Heart left ventricle (tissue), 16 donors: Measurements from ENCODE around the gene TTC12. TPM values are rescaled to one million over a fixed set of nuclear protein-coding genes. Genes with fewer than 3 reads are reported as not detected.

Source experiments
- ATAC-seq, 4 donors: fragments of 200-7000 bp; cut with Tn5 transposase; one replicate each; pipeline ENCODE4 v1.9.1; 2020 to 2022; ENCODE audit warnings: moderate library complexity in 4 of 4, mild to moderate bottlenecking in 3 of 4, moderate number of reproducible peaks in 1 of 4
- DNase-seq, 5 donors: peaks; one replicate each; pipeline ENCODE4 v3.0.0-alpha.2; 2020
- H3K27ac ChIP-seq, 12 donors: fragments of 200-600 bp; sonication (generic) in 4 of 12; one replicate each; pipeline versions ENCODE4 v1.5.0 to v1.8.0; 2016 to 2022; ENCODE audit warnings: mild to moderate bottlenecking in 2 of 12
- H3K27me3 ChIP-seq, 9 donors: fragments of 200-600 bp; sonication (generic) in 2 of 9; one replicate each; pipeline versions ENCODE4 v1.5.1 to v1.8.0; 2016 to 2022; ENCODE audit warnings: mild to moderate bottlenecking in 3 of 9
- H3K36me3 ChIP-seq, 9 donors: fragments of 200-600 bp; sonication (generic) in 2 of 9; one replicate each; pipeline versions ENCODE4 v1.5.0 to v1.8.0; 2018 to 2022; ENCODE audit warnings: mild to moderate bottlenecking in 2 of 9
- H3K4me1 ChIP-seq, 12 donors: fragments of 200-600 bp; sonication (generic) in 4 of 12; one replicate each; pipeline versions ENCODE4 v1.5.0 to v1.8.0; 2016 to 2022; ENCODE audit warnings: mild to moderate bottlenecking in 3 of 12
- H3K4me3 ChIP-seq, 12 donors: fragments of 200-600 bp; sonication (generic) in 4 of 12; one replicate each; pipeline versions ENCODE4 v1.5.0 to v1.8.0; 2017 to 2022; ENCODE audit warnings: mild to moderate bottlenecking in 9 of 12, moderate library complexity in 4 of 12
- H3K9me3 ChIP-seq, 12 donors: fragments of 200-600 bp; sonication (generic) in 4 of 12; one replicate each; pipeline versions ENCODE4 v1.5.0 to v1.8.0; 2016 to 2022; ENCODE audit warnings: mild to moderate bottlenecking in 1 of 12
- POLR2A ChIP-seq, 2 donors: fragments of 450-650 bp; IDR thresholded peaks; one replicate each; pipeline ENCODE4 v1.6.1; 2017; ENCODE audit warnings: antibody characterized with exemption in 2 of 2, mild to moderate bottlenecking in 2 of 2, moderate library complexity in 2 of 2
- WGBS, 4 donors: extraction: QIAGEN DNeasy Blood & Tissue Kit in 2 of 4; methylation state at CpG; one replicate each; pipeline versions ENCODE4 v1.1.5 to v1.1.7; 2013 to 2018; 5-methylcytosine and 5-hydroxymethylcytosine counted together
- intact Hi-C, 10 donors: fragments of 100-400 bp; cut with DNase I; formaldehyde crosslinking; loops; one replicate each; pipeline versions ENCODE4 v1.11.1 to v1.14.2; 2022
- polyA plus RNA-seq, 2 donors: library from polyadenylated mRNA; stranded (reverse); fragments of 200-250 nt; gene quantifications; one replicate each; pipeline ENCODE4 v1.2.3, GENCODE V29; 2013
- total RNA-seq, 9 donors: library from RNA; depleted of rRNA in 2 of 9; stranded (reverse); fragments of >200 nt in 2 of 9; fragmentation: NEBNext Ultra II Directional in 3 of 9; extraction: Animal tissue kit (Norgen Biotek cat#: 25700) in 3 of 9; gene quantifications; one replicate each; pipeline versions ENCODE4 v1.1.0 to v1.2.4, GENCODE V29; 2016 to 2023
- TF ChIP-seq, protein P1 (sequence below), 12 donors: fragments of 200-600 bp; sonication (generic) in 4 of 12; IDR thresholded peaks; one replicate each; pipeline versions ENCODE4 v1.5.0 to v1.8.0; 2018 to 2022; ENCODE audit warnings: antibody characterized with exemption in 12 of 12, mild to moderate bottlenecking in 5 of 12
- donor health status: ischemic (EF 13 %, LVEDD 7.1; RV severe dilation, severe dysfunction).
- donor health status: healthy with polysubstance abuse.
- donor health status: DM: no; HTN: yes; CAD: no.
- donor health status: DM: no; HTN: no; CAD: no.
- donor health status: ischemic (EF 25% LVEDD 6.9; RV normal size, moderate dysfunction).
- donor health status: ischemic (EF 25% LVEDD 5.7; RV mildly dilated, moderate dysfunction).
- donor health status: healthy.
- donor health status: DM: yes; HTN: yes; CAD: no.
- donor health status: ischemic (EF 35%, LVEDD 5.7; RV mildly dilated, moderate dysfunction).
- donor health status: nonischemic (EF 11% LVEDD 7.7; RV severe dilation, severe dysfunction).
- donor health status: DM: yes; HTN: yes; CAD: no.
- donor health status: PGD.
- donor health status: ischemic (EF 29% LVEDD 5.4; RV normal size, mild dysfunction).
- donor health status: nonischemic (EF 23%, LVEDD 6.1; RV moderate dilation, normal function).

Gene TTC12
- total and polyA plus RNA-seq, 11 donors, result 2.7 to 11.9 (median 6.9) TPM

DNA sequence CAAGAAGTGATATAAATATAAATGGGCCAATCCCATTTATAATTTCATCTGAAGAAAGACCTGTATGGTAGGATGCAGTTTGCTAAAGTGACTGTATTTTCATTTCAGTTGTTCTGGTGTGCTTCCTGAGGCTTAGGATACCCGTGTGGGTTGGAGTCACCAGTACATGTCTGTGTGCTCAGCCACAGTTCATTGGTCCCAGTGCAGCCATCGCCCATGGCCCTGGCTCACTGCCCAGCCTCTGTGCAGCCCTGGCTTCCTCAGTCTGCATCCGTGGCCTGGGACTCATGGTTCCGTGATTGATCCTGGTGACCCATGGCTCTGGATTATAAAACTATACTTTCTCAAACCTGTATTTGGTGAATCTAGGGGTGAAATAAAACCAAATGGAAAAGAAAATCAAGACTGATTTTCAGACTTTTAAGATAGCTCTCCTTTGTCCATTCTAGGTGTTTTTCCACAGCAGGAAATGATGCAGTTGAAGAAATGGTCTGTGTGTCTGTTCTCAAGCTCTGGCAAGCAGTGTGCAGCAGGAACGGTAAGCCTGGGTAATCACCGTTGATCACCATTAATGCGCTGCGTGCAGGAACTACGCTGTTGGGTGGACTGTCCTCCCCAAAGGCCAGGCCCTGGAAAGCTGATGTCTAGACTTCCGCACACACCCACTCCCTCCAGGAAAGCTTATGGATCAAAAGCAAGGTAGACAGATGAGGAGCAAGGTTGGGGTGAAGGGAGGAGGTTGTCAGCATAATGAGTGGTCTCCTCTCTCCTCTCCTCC, 27.2 kb downstream of the TTC12 start:
- Histone ChIP-seq H3K27ac (no peak overlapping the region), H3K36me3 (peaks cover 0 to 93% (median 65%) of the 10 kb centered on the region in 9 donors), H3K4me1 (no peaks in the 10 kb centered on the region), H3K4me3 (no peak overlapping the region), H3K27me3 (no peaks in the 10 kb centered on the region), H3K9me3 (peaks cover 0 to 7% (median 0%) of the 10 kb centered on the region in 12 donors)
- DNase-seq, result peak in 1 of 5 donors; percentile 27
- WGBS, 4 donors, result 71 to 76% (median 72%) methylated on average over 10 of the region's 10 CpGs
- TF ChIP-seq, protein P1, sequence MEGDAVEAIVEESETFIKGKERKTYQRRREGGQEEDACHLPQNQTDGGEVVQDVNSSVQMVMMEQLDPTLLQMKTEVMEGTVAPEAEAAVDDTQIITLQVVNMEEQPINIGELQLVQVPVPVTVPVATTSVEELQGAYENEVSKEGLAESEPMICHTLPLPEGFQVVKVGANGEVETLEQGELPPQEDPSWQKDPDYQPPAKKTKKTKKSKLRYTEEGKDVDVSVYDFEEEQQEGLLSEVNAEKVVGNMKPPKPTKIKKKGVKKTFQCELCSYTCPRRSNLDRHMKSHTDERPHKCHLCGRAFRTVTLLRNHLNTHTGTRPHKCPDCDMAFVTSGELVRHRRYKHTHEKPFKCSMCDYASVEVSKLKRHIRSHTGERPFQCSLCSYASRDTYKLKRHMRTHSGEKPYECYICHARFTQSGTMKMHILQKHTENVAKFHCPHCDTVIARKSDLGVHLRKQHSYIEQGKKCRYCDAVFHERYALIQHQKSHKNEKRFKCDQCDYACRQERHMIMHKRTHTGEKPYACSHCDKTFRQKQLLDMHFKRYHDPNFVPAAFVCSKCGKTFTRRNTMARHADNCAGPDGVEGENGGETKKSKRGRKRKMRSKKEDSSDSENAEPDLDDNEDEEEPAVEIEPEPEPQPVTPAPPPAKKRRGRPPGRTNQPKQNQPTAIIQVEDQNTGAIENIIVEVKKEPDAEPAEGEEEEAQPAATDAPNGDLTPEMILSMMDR (IDR thresholded peaks at IDR 0.05), result no peak
- no peak for TF ChIP-seq POLR2A (IDR thresholded peaks at IDR 0.05)
- no peak for ATAC-seq
- intact Hi-C loops, result no loop called here

GRCh38 chr11:113345978-113346377, 31.6 kb downstream of the TTC12 start:
- 79 to 84% (median 83%) methylated on average over 8 of the region's 8 CpGs for WGBS, 4 donors
- intact Hi-C loops, result no loop called here
- peaks cover 0 to 66% (median 42%) of the 10 kb centered on the region in 9 donors for H3K36me3 ChIP-seq
- no peaks in the 10 kb centered on the region for H3K4me1 ChIP-seq
- no peak overlapping the region for H3K4me3 ChIP-seq
- ATAC-seq (no peak), DNase-seq (no peak)
- no peaks in the 10 kb centered on the region for H3K9me3 ChIP-seq
- no peak overlapping the region for H3K27ac ChIP-seq
- H3K27me3 ChIP-seq, result no peaks in the 10 kb centered on the region
- no peak for TF ChIP-seq POLR2A (IDR thresholded peaks at IDR 0.05)
- TF ChIP-seq, protein P1 (IDR thresholded peaks at IDR 0.05), result no peak

DNA sequence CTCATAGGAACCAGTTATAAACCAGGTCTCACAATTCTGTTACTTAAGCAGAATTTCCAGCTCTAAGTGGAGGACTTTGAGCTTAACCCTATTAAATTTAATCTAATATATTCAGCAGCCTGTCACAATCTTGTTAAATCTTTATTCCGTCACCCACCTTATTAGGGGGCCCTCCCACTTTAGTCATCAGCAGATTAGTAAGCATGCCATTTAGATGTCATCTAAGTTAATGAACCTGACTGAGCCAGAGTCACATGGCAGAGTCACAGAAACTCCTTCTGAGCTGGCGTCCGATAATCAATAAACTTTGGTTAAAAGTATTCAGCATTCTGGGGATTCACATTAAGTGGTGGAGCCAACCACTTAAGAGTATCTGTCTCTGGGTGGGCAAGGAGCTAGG, 35.1 kb downstream of the TTC12 start:
- no peak for ATAC-seq
- H3K27ac ChIP-seq, result no peak overlapping the region
- peaks cover 0 to 5% (median 0%) of the 10 kb centered on the region in 12 donors for H3K9me3 ChIP-seq
- no peaks in the 10 kb centered on the region for H3K4me1 ChIP-seq
- TF ChIP-seq, protein P1 (IDR thresholded peaks at IDR 0.05), result no peak
- TF ChIP-seq POLR2A (IDR thresholded peaks at IDR 0.05), result no peak
- 94 to 100% (median 96%) methylated on average over 3 of the region's 3 CpGs for WGBS, 4 donors
- no peak overlapping the region for H3K4me3 ChIP-seq
- no peaks in the 10 kb centered on the region for H3K27me3 ChIP-seq
- peaks cover 0 to 69% (median 29%) of the 10 kb centered on the region in 9 donors for H3K36me3 ChIP-seq
- no peak for DNase-seq
- intact Hi-C loops, result no loop called here

DNA sequence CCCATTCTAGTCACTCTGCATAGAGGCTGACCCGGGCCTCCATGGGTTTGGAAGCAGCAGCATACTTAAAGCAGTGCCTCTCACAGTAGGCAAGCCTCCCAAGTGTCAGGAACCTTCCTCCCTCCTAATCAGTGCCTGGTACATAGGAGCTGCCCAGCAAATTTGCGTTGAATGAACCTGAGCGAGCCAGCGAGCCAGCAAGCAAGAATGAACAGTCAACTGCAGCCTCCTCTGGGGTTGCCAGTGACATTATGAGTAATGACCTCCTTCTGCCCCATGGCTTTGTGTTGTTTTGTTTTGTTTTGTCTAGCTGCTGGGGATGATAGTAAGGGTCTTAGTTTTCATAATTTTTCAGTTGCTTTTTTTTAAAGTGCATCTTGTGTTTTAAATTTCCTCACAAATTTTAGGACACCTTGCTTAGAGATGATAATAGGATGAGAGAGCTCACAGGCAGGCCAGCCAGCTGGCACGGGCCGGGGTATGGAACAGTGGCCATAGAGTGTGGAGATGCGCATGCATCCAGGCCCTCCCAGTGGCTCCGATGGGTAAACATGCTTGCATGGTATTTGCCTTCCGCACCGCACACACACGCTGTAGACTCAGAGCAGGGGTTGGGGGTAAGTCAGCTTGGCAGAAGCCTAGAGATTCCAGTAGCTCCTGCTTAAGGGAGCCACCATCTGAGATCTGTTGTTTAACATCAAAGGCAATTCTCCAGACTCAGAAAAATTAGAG, 36.1 kb downstream of the TTC12 start:
- Histone ChIP-seq H3K4me3 (no peak overlapping the region), H3K9me3 (peaks cover 0 to 15% (median 3%) of the 10 kb centered on the region in 12 donors), H3K27ac (no peak overlapping the region), H3K36me3 (peaks cover 0 to 69% (median 24%) of the 10 kb centered on the region in 9 donors), H3K27me3 (no peaks in the 10 kb centered on the region), H3K4me1 (no peaks in the 10 kb centered on the region)
- DNase-seq (no peak), ATAC-seq (no peak)
- WGBS, 4 donors, result 85 to 91% (median 89%) methylated on average over 11 of the region's 11 CpGs
- intact Hi-C loops, result no loop called here
- no peak for TF ChIP-seq POLR2A (IDR thresholded peaks at IDR 0.05)
- TF ChIP-seq, protein P1 (IDR thresholded peaks at IDR 0.05), result no peak
